HG02970 (cell line): Measurements from ENCODE around the gene FHOD3.

ENCODE experiments used
- ATAC-seq: cut with Tn5 transposase; IDR thresholded peaks from one replicate; pipeline ENCODE4 v1.9.1; 2021; ENCODE audit warnings: mild to moderate bottlenecking, moderate library complexity, moderate number of reproducible peaks; ENCODE audit not compliant: unreplicated experiment, low FRiP score

Gene FHOD3

GRCh38 chr18:36503477-36503876, 206.0 kb downstream of the FHOD3 start:
- ATAC-seq = no peak

GRCh38 chr18:36504928-36505327, 207.4 kb downstream of the FHOD3 start:
- no peak for ATAC-seq

DNA sequence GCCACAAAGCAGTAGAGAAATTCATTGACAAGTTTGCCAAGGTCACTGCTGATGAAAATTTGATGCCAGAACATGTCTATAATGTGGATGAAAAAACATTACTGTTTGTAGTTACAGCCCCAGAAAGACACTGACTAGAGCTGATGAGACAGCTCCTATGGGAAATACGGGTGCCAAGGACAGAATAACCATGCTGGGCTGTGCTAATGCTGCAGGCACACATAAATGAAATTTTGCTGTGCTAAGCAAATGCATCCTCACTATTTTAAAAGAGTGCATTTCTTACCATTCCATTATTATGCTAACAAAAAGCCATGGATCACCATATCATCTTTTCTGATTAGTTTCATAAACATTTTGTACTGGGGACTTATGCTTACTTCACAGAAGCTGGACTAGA, 208.2 kb downstream of the FHOD3 start:
- no peak for ATAC-seq

DNA sequence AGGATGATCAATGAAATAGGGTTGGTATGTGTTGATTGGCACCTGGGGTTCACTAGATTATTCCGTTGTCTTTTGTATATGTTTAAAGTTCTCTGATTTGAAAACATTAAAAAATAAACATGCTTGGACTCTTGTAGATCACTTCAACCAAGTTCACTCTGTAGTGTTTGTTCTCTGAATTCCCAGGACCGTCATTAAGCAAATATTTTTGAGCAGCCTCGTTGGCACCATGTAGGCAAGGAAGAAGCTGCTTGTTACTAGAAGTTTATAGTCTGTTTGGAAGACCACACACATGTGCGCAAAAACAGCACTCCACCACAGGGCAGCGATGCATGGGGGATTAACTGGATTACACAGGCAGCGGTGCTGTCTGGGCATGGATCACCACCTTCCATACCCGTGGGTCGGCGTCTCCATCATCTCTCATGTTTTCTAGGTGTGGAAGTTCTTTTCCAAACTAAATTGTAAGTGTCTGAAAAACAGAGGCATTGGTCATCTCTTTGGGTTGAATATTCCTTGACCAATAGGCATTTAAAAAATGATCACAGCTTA, 212.2 kb downstream of the FHOD3 start:
- no peak for ATAC-seq

DNA sequence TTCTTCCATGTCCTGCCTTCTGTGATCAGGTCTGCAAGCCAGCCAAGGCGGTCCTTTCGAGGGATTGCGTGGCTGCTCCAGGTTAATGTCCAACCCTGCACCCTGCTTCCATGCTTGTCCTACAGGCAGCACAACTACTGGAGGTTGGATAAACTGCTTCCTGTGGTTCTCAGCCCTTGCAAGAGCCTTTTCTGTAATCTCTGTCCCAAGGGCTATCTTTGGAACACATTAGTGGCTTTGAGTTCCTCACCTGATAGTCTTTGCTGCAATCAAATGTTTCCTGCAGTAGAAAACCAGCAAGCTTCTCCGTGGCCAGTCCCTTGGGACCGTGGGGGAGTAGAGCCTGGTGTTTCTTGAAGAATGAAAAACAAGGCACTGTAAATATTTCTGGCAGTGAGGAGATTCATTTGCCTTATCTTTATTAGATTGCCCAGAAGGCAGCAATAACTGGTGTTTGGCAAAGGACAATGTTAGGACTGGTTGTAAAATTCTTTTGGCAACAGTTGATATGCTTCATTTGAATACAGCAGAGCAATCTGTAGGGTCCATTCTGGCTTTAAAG, 214.4 kb downstream of the FHOD3 start:
- no peak for ATAC-seq

- no peak for ATAC-seq
Measured at GRCh38 chr18:36513556-36513955, 216.0 kb downstream of the FHOD3 start.

DNA sequence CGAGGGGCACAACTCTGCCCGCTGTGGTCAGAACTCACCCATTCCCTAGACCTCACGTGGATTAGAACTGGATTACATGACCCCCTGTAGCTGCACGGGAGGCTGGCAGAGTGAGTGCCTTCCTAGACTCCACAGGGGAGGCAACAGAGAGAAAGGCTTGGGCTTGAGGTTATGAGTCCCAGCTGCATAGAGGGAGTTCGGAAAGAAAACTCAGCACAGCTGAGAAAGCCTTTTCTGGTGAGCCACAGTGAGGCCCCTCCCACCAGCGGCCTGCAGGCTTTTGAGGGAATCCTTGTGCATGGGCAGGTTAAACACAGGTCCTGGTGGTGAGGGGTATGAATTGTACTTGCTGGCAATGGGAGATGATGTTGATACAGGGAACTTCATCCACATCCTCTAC, 217.3 kb downstream of the FHOD3 start:
- no peak for ATAC-seq

GRCh38 chr18:36516258-36516657, 218.7 kb downstream of the FHOD3 start:
- ATAC-seq = no peak

DNA sequence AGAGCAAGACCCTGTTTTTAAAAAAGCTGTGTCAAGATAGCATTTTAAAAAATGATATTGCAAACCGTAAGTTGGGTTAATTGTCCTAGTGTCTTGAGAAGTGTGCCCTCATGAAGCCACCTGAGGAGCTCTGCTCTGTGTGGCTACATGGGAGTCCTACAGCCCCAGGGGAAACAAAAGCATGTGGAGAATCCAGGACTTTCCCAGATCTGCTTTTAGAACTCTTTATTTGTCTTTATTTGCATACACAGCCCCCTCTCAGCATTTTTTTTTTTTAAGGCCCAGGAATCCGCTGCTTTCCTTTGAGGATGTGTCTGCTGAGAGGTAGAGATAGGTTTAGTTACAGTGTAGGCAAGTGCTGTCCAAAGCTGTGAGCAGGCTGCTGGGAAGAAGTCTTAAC, 219.2 kb downstream of the FHOD3 start:
- no peak for ATAC-seq

- no peak for ATAC-seq
Measured at GRCh38 chr18:36518839-36519238, 221.3 kb downstream of the FHOD3 start.

DNA sequence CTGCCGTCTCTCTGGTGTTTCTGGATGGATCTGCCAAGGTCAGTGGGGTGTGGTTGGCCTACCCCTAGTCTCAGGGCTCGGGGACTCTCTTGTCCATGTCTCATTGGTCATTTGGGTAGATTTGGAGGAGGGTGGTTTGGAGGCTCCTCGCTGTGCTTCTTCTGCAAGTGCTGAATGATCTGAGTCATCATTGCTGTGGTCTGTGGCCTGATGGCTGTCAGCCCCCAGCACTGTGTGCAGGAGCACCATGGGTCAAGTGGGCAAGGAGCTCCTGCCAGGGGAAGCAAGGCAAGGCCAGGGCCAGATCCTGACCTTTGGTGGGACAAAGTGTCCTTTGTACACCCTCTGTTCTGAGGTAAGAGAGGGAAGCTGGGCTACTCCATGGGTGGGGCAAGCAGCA, 221.8 kb downstream of the FHOD3 start:
- no peak for ATAC-seq

DNA sequence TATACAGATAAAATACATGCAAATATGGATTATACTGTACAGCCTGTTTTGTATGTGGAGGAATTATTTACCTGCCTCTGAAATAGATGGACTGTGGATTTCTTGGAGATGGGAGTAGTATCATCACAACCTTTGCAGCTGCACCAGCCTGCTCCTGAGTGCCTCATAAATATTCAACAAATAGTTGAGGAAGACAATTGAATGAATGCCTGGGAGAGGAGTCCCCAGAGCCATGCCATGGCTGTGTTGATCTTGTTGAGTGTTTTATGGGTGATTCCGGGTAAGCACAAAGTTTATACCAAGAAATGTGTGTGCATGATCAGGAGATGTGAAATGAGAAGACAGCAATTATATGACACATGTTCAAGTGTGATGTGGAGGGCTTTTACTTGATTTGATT, 225.0 kb downstream of the FHOD3 start:
- ATAC-seq = no peak

GRCh38 chr18:36525913-36526312, 228.4 kb downstream of the FHOD3 start:
- ATAC-seq = no peak

DNA sequence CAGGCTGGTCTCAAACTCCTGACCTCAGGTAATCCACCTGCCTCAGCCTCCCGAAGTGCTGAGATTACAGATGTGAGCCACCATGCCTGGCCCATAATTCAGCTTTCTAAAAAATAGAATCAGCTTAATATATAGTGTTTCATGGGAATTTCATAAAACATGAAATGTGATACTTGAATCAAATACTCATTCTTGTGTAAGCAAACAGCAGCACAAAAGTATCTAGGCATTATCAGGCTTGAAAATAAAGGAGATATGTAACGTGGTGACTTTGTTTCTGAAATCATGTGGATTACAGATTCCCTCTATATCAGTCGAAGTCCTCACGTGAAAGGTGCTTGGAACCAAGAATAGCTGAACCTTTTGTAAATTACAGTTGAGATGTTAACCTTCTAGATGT, 229.1 kb downstream of the FHOD3 start:
- no peak for ATAC-seq

- ATAC-seq = no peak
Measured at GRCh38 chr18:36527051-36527450, 229.5 kb downstream of the FHOD3 start.

GRCh38 chr18:36527740-36528455, 230.4 kb downstream of the FHOD3 start:
- ATAC-seq = no peak

DNA sequence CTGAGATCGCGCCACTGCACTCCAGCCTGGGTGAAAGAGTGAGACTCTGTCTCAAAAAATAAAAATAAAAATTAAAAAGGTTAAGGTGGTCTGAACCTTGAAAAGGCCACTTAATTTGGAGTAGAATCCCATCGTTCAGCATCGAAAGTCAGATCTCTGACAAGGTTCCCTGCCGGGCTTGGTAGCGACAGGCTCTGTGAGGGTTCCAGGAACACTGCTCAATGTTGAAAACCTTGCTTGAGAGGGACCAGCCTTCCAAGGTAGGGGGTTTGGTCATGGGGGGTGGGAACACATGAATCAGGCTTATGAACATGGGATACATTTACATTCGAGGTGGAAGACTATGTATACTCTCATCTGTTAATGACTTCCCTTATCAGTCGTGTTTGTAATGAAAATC, 232.2 kb downstream of the FHOD3 start:
- no peak for ATAC-seq

- no peak for ATAC-seq
Measured at GRCh38 chr18:36530676-36531405, 233.3 kb downstream of the FHOD3 start.

- ATAC-seq = no peak
Measured at GRCh38 chr18:36531636-36532035, 234.1 kb downstream of the FHOD3 start.

- ATAC-seq = no peak
Measured at GRCh38 chr18:36532394-36532793, 234.9 kb downstream of the FHOD3 start.

- ATAC-seq = no peak
Measured at GRCh38 chr18:36532815-36533214, 235.3 kb downstream of the FHOD3 start.
